Thoracic aorta (tissue), 2 donors: ENCODE data around the gene SLC7A5. TPM values are rescaled to one million over a fixed set of nuclear protein-coding genes. Genes with fewer than 3 reads are reported as not detected.

Source experiments
- ATAC-seq: fragments of 150-250 bp; one replicate; pipeline ENCODE4 v1.8.0; 2017; ENCODE audit warnings: low read depth; ENCODE audit not compliant: insufficient number of reproducible peaks, low FRiP score
- DNase-seq: peaks from one replicate; pipeline ENCODE4 v3.0.0-alpha.2; 2020; ENCODE audit warnings: low spot score
- H3K27ac ChIP-seq, 2 donors: fragments of 200-600 bp; sonication (generic); 1 replicate in 1 of 2; 2 replicates in 1 of 2; pipeline ENCODE4 v1.5.1; 2016; ENCODE audit warnings: mild to moderate bottlenecking in 2 of 2, moderate library complexity in 2 of 2
- H3K27me3 ChIP-seq: fragments of 200-600 bp; sonication (generic); replicated peaks from 2 replicates; pipeline ENCODE4 v1.6.0; 2016; ENCODE audit warnings: mild to moderate bottlenecking; ENCODE audit not compliant: insufficient read depth
- H3K36me3 ChIP-seq: fragments of 200-600 bp; sonication (generic); one replicate; pipeline ENCODE4 v1.5.1; 2016
- H3K4me1 ChIP-seq, 2 donors: fragments of 200-600 bp; sonication (generic); 1 replicate in 1 of 2; 2 replicates in 1 of 2; pipeline versions ENCODE4 v1.5.1 to v1.6.0; 2016; ENCODE audit warnings: low read depth in 2 of 2, mild to moderate bottlenecking in 1 of 2; ENCODE audit not compliant: control insufficient read depth in 1 of 2
- H3K4me3 ChIP-seq: fragments of 200-600 bp; sonication (generic); 2 replicates; pipeline ENCODE4 v1.5.1; 2016; ENCODE audit warnings: mild to moderate bottlenecking
- H3K9me3 ChIP-seq: fragments of 200-600 bp; sonication (generic); 2 replicates; pipeline ENCODE4 v1.5.1; 2016
- CTCF ChIP-seq: fragments of 200-600 bp; sonication (generic); IDR thresholded peaks from one replicate; pipeline ENCODE4 v1.5.1; 2019; ENCODE audit warnings: antibody characterized with exemption
- total RNA-seq, 2 donors: library from RNA; depleted of rRNA; stranded (reverse); fragments of >200 nt; gene quantifications; one replicate each; pipeline versions ENCODE4 v1.1.0 to v1.2.3, GENCODE V29; 2016

SLC7A5 gene
- total RNA-seq, 2 donors from 2014 or later = 2.7 to 33.7 TPM

- H3K9me3 ChIP-seq = no peaks in the 10 kb centered on the region
- ATAC-seq = no peak
- no peak for TF ChIP-seq CTCF
- no peaks in the 10 kb centered on the region for H3K4me1 ChIP-seq
- H3K4me3 ChIP-seq = no peak overlapping the region
- H3K27ac ChIP-seq = no peak overlapping the region
- DNase-seq = no peak
- H3K27me3 ChIP-seq = no peaks in the 10 kb centered on the region
- H3K36me3 ChIP-seq = no peaks in the 10 kb centered on the region
Observed at GRCh38 chr16:87832741-87833502, 36.4 kb downstream of the SLC7A5 start.

GRCh38 chr16:87832137-87832527, 37.2 kb downstream of the SLC7A5 start:
- Histone ChIP-seq H3K9me3 (no peaks in the 10 kb centered on the region), H3K36me3 (no peaks in the 10 kb centered on the region), H3K4me1 (no peaks in the 10 kb centered on the region), H3K27me3 (no peaks in the 10 kb centered on the region), H3K4me3 (no peak overlapping the region), H3K27ac (no peak overlapping the region)
- no peak for TF ChIP-seq CTCF
- ATAC-seq (no peak), DNase-seq (no peak)

GRCh38 chr16:87831421-87832136, 37.7 kb downstream of the SLC7A5 start:
- no peak for ATAC-seq
- TF ChIP-seq CTCF = no peak
- no peaks in the 10 kb centered on the region for H3K36me3 ChIP-seq

GRCh38 chr16:87830673-87831420, 38.5 kb downstream of the SLC7A5 start:
- DNase-seq (no peak), ATAC-seq (no peak)
- Histone ChIP-seq H3K27ac (no peak overlapping the region), H3K36me3 (no peaks in the 10 kb centered on the region), H3K9me3 (no peaks in the 10 kb centered on the region), H3K4me3 (no peak overlapping the region), H3K27me3 (no peaks in the 10 kb centered on the region), H3K4me1 (no peaks in the 10 kb centered on the region)
- TF ChIP-seq CTCF = no peak

More at GRCh38 chr16:87831421-87832136, 37.7 kb downstream of the SLC7A5 start:
- Histone ChIP-seq H3K4me1 (no peaks in the 10 kb centered on the region), H3K4me3 (no peak overlapping the region), H3K27ac (no peak overlapping the region), H3K27me3 (no peaks in the 10 kb centered on the region), H3K9me3 (no peaks in the 10 kb centered on the region)
- no peak for DNase-seq
